NCI-H446 (cell line): ENCODE measurements around the gene NEGR1.

Source experiments
- DNase-seq, 2 experiments: peaks; one replicate each; lab custom pipeline; 2025; lab: John Stamatoyannopoulos, UW

The NEGR1 gene

GRCh38 chr1:71561729-71562128 lies 720.6 kb downstream of the NEGR1 start:
- peak in 1 of 2 experiments; percentile 47 for DNase-seq

DNA sequence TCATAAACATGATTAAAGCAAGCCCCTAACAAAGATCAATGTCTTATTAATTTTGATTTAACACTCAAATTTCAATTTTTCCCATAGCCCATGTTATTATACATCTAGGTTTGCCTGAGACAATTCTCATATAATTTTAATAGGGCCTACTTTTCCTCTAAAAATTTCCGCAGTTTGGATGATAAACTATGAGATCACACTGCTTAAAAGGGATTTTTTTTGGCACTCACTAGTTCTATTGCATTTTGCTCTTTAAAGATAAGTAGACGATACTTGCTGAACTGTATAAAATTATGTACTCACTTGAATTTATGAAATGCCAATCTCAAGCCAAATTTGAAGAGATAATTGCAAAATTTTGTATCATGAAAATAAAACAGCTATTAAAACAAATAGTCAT lies 721.1 kb downstream of the NEGR1 start:
- no peak for DNase-seq

GRCh38 chr1:71559880-71560279 lies 722.5 kb downstream of the NEGR1 start:
- DNase-seq, result no peak

DNA sequence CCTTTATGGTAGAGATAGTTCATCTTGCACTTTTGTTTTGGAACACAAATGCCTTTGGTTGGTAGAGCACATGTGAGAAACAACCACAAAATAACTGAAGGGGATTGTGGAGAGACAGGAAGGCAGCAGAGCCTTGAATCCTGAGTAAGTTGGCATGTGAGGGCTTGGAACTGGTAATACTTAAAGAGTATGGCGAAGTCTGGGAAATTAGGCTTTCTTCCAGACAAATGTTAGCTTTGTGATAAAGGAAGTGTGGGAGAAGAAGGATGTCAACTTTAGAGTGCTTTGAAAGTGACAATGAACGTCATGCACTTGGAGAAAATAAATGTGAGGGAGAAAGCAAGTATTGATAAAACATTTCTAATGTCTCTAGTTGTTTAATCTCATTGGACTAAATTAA lies 725.2 kb downstream of the NEGR1 start:
- DNase-seq, result no peak

- no peak for DNase-seq
These were observed 733.9 kb downstream of the NEGR1 start for GRCh38 chr1:71548398-71548890.

DNA sequence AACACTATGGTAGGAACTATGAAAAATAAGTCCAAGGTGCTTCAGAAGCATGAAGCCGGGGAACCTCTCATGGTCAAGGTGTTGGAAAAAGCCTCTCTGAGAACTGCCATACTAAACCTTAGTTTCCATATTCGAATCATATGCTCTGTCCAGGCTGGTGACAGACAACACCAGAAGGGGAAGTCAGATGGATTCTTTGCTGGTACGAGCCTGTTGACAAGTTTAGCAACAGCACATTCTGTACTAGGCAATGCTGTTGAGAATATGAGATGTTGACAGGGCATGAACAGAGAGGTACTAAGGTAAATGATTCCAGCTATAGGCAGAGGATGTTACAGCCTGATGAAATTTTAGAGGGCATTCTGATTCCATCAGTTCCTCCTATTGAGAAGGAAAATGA lies 740.2 kb downstream of the NEGR1 start:
- DNase-seq, result no peak

DNA sequence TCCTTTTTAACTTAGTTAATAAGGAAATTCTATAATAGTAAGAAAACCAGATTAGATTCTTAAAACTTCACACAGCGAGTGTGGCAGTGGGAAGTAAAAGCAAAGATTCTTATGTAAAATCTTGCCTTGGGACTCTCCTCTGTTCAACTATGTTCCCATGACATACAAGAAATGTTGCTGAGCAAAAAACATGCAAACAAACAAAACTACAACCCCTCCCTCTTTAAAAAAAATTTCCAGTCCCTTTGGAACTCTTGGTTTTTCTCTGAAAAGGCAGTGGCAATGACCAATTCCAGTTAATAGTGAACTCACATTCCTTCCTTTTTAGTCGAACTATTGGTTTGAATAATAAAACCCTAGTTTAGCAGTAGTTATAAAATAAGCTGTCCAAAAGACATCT lies 748.4 kb downstream of the NEGR1 start:
- no peak for DNase-seq

GRCh38 chr1:71532343-71532742 lies 750.0 kb downstream of the NEGR1 start:
- DNase-seq, result no peak

DNA sequence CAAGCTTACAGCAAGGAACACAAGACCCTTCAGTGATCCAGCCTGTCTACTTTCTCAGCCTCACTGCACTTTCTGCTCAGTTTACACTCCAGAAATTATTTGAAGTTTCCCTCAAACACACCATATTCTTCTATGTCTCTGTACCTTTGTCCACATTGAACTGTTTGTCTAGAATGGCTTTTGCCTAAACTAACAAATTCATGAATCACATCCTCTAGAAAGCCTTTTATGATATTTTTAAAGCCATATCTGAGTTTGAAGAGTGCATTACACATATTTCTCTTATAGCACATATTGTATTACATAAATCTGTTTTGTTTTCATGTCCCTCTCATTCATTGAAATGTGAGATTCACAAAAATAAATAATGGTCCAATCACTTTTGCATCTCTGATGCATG lies 755.5 kb downstream of the NEGR1 start:
- no peak for DNase-seq

DNA sequence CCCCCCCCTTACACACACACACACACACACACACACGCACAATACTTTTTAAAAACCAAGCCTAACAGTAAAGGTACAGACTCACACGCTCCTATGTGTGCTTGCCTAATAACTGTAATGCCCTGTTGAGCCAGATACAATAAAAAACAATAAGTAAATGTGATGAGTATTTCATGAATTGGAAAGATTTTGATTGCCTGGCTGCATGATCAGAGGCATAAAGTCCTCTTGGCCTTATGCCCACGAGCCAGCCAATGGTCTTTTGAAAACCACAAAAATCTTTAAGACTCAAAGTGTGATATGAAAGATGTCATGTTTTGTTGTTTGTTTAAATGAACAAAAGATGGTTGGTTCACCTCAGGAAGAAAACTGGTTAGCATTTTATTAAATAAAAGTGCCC lies 759.6 kb downstream of the NEGR1 start:
- DNase-seq, result no peak

- DNase-seq, result peak; percentile 55 to 76
These were observed 760.6 kb downstream of the NEGR1 start for GRCh38 chr1:71521655-71522264.

DNA sequence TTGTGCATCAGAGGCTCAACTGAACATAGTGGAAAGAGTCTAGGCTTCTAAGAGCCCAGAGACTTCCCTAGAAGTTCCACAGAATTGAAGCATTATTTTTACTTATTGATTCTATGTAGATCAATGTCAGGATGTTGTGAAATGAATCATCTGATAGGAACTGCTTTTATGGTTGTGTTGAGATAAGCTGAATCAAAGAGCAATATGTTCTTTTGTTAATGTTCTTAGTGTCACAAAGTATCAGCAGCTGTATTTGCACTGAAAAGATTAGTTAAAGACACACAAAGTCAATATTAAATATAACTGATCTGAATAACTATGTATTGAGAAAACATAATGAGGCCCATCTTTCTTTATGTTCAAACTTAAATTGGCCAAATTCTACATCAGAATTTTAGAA lies 770.8 kb downstream of the NEGR1 start:
- DNase-seq, result no peak

- no peak for DNase-seq
These were observed 771.6 kb downstream of the NEGR1 start for GRCh38 chr1:71510725-71511124.

DNA sequence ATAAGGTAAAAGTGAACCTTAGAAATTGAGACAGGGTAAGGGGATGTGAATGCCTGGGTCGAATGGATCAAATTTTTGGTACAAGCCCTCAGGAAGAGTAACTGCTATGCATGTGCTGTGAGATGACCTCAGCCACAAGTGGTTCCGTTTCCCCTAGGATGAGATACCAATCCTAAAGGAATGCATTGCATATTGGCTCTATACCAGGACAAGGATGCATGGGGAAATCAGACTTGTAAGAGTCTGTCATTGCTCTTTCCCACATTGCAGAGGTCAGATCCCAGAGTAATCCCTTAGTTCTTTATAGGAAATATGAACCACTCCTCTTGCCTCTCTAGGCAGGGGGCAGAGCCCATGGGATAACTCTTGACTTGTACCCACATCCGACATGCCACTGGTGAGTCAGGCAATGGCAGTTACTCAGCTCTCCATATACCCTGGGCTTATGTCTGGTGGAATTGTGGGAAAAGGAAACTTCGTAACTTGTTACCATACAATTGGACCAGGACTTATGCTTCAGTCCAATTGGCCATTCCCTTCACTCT lies 773.2 kb downstream of the NEGR1 start:
- DNase-seq, result no peak

DNA sequence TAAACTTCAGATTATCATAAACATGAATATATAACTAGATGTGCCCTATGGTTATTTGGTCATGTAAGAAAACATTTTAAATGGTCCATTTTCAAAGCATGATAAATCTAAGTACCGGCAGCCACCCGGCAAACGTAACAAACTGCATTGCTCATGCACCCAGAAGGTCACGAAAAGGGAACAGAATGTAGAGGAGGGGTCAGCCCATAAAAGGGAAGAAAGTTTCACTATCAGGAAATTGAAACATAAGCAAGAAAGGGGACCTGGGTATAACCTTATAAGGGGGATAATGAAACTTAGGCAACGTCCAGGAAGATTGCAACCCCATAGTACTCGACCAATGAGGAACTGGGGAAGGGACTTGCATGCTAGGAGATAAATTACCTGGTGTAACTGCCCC lies 780.3 kb downstream of the NEGR1 start:
- DNase-seq, result no peak

DNA sequence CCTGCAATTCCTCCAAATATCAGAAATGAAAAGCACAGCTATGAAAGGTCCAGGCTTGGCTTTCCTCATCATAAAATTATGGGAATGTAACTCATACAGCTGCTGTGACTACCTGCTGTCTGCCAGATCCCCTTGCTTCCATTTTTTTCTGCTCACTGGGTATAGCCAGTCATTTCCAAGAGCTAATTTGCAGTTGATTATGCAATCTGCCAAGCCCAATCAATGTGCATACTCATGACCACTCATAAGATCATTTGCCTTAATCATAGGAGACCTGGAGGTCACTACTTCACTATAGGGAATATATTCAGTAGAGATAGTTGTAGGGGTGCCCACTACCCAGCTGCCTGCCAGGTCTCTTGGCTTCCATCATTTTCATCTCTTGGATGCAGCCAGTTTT lies 783.8 kb downstream of the NEGR1 start:
- no peak for DNase-seq

- no peak for DNase-seq
These were observed 788.2 kb downstream of the NEGR1 start for GRCh38 chr1:71494163-71494562.

DNA sequence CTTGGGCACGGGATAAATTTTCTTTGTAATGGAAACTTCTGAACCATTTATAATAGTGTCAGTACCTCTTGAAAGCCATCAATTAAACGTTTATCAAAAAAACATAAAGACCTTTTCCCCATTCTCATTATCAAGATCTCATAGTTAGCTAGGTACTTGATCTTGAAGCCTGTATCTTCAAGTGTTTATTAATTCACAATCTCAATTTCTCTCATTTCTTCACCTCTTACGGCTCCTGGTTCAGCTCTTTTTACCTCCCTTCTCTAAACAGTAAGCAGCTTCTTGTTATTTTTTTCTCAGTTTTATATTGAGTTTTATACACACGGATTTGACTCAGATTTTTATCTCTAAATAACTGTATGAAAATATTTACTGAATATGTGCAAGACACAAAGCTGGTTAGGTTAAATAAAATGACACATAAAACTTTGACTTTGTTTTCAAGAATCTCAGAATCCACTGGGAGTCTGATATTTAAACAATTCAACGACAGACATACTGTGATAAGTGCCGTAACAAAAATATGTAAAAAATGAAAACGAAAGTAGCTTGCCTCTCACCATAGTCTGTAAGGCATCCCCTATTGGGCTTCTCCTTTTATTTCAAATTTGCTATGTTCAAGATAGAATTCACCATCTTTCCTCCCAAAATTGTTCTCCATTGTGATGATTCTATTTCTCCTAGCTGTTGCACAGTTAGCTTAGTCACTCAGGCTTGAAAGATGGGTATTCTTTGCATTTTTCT lies 789.9 kb downstream of the NEGR1 start:
- no peak for DNase-seq

GRCh38 chr1:71490432-71490831 lies 791.9 kb downstream of the NEGR1 start:
- DNase-seq, result no peak

DNA sequence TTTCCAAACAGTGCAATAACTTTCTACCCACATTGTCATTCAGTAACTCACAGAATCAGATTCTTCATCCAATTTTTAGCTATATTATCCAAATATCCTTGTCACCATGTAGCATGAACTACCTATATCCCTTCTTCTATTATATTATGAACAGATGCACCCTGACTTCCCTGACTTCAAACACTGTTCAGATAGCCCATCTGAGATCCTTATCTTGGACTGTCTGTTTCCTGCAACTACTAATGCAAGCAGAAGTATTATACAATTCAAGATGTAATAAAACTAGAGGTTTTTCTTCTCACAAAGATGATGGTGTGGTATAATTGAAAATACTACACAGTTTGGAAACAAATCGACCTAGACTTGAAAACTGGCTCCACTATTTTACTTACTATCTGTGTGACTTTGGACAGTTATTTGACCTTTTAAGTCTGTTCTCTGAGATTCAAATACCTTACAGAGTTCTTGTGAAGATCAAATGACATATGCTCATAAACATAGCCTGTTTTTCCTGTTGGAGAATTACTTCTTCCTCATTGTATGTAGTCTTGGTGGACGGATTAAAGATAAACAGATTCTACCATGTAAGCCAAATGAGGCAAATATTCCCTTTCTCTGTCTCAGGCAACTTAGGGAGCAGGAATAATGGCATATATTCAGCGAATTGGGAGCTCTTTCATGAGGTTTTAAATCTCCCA lies 793.6 kb downstream of the NEGR1 start:
- DNase-seq, result no peak

- DNase-seq, result no peak
These were observed 809.0 kb downstream of the NEGR1 start for GRCh38 chr1:71473331-71473730.

- no peak for DNase-seq
These were observed 817.2 kb downstream of the NEGR1 start for GRCh38 chr1:71465093-71465492.

DNA sequence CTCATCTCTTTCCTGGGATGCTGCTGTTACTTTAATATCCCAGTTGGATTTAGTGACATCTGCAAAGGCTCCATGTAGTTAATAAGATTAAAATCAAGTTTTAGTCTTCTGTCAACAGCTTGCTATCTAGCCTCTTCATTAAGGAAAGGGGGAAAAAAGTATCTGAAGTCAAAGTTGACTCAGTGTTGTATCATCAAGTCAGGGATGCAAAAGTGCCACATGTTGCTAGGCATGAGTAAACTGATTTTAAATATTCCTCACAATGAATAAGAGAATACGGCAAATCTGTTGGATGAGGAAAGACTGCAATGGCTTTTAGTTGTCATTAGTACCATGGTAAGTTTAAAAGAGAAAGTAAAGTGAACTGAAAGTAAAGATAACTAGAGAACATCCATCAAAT lies 818.3 kb downstream of the NEGR1 start:
- DNase-seq, result no peak
